Forelimb muscle (tissue), 1 donor: ENCODE measurements around the gene PPP1R14C. TPM values are rescaled to one million over a fixed set of nuclear protein-coding genes. Genes with fewer than 3 reads are reported as not detected.

Experiments used
- DNase-seq: peaks from one replicate; pipeline ENCODE4 v3.0.0-alpha.2; 2013; ENCODE audit warnings: low read depth
- polyA plus RNA-seq: library from polyadenylated mRNA; unstranded; fragments of 120-200 nt; gene quantifications from one replicate; pipeline ENCODE4 v1.2.1, GENCODE V29; 2013; ENCODE audit not compliant: insufficient read length

Gene PPP1R14C
- polyA plus RNA-seq, 1 donor: 55.8 TPM

DNA sequence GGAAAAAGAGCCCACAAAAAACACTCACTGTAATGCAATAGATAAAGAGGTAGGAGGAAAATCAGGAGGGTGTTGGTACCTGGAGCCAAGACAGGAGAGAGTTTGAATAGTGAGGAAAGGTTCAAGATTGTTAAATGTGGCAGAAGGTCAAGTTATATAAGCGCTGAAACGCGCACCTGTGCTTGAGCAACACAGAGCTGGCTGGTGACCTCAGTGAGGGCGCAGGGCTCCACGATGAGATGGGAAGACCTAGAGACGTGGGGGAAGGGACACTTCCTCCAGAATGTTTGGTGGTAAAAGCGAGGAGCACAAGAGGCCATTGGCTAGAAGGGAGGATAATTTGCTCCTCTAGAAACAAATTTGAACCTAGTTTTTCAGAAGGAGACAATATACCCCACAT, 4.2 kb upstream of the PPP1R14C start:
- DNase-seq: no peak

DNA sequence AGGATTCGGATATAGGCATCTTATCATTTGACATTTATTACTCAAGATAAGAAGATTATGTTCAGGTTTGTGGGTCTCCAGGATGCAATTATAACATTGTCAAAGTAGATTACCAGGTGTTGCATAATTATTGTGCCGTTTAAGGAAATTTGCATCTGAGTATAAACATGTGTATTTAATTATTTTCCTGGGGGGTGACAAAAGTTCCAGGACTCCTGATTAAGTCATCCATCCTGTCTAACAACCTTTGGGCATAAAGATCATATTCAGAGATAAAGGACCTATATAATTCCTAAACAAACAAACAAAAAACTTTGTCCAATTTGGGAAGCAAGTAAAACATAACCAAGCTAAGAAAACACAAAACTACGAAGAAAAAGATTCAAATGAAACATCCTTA, 3.3 kb upstream of the PPP1R14C start:
- DNase-seq: no peak

- no peak for DNase-seq
Measured at GRCh38 chr6:150140236-150140969, 2.4 kb upstream of the PPP1R14C start.

GRCh38 chr6:150142097-150142669, 661 bp upstream of the PPP1R14C start:
- no peak for DNase-seq

- no peak for DNase-seq
Measured at GRCh38 chr6:150143516-150144293, 861 bp downstream of the PPP1R14C start.

- no peak for DNase-seq
Measured at GRCh38 chr6:150144294-150144868, 1.5 kb downstream of the PPP1R14C start.

- DNase-seq: no peak
Measured at GRCh38 chr6:150145427-150145826, 2.6 kb downstream of the PPP1R14C start.

GRCh38 chr6:150145830-150146229, 3.0 kb downstream of the PPP1R14C start:
- no peak for DNase-seq

DNA sequence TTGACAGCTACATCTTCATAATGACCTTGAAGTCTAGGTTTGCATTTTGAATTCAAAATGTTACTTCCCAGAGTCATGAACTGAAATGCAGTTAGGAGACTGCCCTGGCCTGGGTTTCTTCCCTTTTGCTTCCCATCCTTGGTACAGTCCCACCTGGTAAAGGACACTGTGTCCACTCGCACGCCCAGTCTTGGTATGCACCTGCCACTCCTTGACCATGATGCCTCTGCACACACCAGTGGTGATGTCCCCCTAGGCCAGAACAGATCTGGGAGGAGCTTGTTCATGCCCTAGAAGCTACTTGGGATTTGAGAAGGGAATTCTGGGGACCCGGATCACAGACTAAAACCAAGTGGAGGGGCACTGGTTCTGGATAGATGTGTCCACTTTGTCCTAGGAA, 3.6 kb downstream of the PPP1R14C start:
- no peak for DNase-seq

- DNase-seq: no peak
Measured at GRCh38 chr6:150149146-150149545, 6.3 kb downstream of the PPP1R14C start.

DNA sequence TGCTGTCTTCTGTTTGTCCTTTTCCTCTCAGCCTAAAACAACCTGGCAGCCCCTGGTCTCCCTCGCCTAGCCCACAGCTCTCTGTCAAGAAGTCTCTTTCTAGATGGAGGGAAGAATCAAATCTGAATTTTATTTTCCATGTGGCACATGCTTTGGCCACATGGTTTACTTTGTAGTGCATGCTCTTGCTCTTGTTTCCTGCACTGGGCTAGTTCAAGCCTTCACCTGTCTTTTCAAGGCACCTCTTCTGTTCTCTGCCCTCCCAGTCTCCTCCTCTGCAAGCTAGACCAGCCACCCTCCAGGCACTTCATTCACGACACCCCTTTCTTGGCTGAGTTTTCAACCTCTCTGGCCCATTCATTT, 7.6 kb downstream of the PPP1R14C start:
- DNase-seq: no peak

- no peak for DNase-seq
Measured at GRCh38 chr6:150150821-150151646, 8.2 kb downstream of the PPP1R14C start.

DNA sequence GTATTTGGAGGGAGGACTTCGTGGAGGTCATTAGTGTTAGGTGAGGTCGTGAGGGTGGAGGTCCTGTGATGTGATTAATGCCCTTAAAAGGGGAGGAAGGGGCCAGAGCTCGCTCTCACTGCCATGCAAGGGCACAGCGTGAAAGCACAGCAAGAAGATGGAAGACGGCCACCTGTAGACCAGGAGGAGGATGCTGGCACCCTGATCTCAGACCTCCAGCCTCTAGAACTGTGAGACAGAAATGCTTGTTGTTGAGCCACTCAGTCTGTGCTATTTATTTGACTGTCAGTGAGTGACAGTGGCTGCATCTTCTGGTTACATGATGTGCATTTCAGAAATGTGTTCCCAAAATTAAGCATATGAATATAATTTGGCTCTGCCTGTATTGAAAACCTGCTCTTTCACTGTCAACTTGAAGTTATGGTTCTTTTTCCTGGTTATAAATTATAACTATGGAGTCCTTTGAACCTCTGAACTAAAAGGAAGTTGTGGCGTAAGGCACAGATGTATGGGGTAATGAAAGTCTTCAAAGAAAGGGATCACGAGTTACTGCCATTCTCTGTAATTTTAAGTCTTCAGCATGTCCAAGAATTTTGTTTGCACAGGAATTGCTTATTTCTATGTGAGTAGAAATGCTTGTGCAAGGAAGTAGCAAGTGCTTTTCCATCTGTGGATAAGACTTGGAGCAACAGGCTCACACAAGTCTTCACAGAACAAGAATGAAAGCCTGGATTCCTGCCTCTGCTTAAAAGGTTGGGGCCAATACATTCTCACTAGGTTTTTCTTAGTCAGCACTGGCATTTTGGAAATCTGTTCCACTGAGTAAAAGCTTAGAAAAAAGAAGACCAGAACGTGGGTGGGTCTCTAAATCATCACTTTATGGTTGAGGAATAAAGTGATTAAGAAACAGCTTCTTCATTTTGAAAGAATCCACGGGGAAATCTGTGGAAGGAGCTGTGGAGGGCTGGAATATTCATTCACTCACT, 10.3 kb downstream of the PPP1R14C start:
- DNase-seq: no peak

DNA sequence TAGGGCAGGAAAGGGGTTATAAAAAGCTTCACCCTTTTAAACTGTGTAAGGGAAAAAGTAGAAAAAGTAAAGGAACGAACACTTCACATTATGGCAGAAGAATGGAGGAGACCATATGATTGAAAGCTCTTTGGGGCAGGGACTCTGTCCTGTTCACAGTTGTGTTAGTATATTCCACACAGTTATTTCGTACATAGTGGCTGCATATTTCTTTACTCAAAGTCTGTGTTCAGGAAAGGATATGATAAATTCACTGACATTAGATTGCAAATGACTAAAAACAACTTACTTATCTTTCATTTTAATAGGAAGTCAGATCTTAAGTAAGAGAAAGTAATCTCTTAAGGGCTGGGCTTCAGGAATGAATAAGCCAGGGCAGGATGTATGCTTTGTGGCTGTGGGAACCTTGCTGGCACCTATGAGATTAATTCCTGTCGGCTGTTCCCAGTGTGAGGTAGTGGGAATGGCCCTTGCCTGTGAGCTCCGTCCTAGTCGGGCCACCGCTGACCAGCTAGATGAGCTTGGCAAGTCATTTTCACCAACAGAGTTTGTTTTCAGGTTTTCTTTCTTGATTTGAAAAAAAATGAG, 11.2 kb downstream of the PPP1R14C start:
- no peak for DNase-seq

GRCh38 chr6:150156460-150156859, 13.6 kb downstream of the PPP1R14C start:
- no peak for DNase-seq

GRCh38 chr6:150157081-150157480, 14.2 kb downstream of the PPP1R14C start:
- no peak for DNase-seq

- DNase-seq: no peak
Measured at GRCh38 chr6:150159757-150160156, 16.9 kb downstream of the PPP1R14C start.

- DNase-seq: no peak
Measured at GRCh38 chr6:150163970-150164369, 21.1 kb downstream of the PPP1R14C start.

DNA sequence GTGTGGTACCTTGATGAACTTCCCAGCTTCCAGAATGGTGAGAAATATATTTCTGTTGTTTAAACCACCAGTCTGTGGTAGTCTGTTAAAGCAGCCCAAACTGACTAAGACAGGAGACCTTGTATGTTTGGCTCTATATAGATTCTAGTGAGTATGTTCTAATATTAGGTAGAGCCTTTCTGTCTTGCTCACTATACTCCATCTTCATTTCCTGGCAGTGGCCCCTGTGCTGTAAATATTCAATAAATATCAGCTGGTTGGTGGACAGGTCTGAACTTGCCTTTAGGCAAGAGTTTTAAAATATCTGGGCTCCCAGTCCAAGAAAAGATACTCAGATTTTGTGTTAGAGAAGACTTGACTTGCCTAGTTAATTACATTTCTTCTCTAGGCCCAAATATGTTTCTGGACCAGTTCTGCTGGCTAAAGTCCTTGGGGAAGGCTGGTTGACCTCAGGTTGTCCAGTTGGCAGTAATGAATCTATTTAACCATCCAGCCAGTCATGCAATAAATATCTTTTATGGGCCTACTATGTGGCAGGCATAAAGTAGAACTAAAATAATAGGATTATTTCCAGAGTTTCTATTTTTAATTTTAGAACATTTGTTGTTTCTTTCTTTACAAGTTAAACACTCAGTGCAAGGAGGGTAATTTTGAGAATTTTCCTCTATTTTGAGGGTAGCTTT, 22.3 kb downstream of the PPP1R14C start:
- no peak for DNase-seq
